AG04450 (cell line): Measurements from ENCODE around the gene WDR4. TPM values are rescaled to one million over a fixed set of nuclear protein-coding genes. Genes with fewer than 3 reads are reported as not detected.
A peak's percentile ranks its signal among the peaks of the same experiment; 100 is the strongest.
"Not testable (repeated sequence)": the region's sequence is repeated elsewhere in the genome, so short reads cannot be mapped to it uniquely, and the experiment has no call there.

Experiments
- CTCF ChIA-PET: fragments of 300-600, 350-600 bp; formaldehyde crosslinking; extraction: SDS; loops from one replicate; lab custom pipeline; 2022; ENCODE audit warnings: antibody characterized with exemption, inconsistent platforms; lab: Charles Lee
- POLR2A ChIA-PET: fragments of 350-600 bp; formaldehyde crosslinking; extraction: SDS; loops from one replicate; lab custom pipeline; 2021; ENCODE audit warnings: antibody characterized with exemption, inconsistent platforms; lab: Yijun Ruan, JAX
- DNase-seq: peaks from one replicate; pipeline ENCODE4 v3.0.0-alpha.2; 2011; ENCODE audit warnings: low read depth, low spot score
- H3K27ac ChIP-seq: one replicate; pipeline ENCODE4 v1.5.1; 2012; ENCODE audit warnings: low read depth, low read length, control low read depth
- H3K27me3 ChIP-seq: one replicate; pipeline ENCODE4 v1.6.0; 2012; ENCODE audit warnings: low read length; ENCODE audit not compliant: control insufficient read depth, insufficient read depth
- H3K4me3 ChIP-seq: 2 replicates; pipeline ENCODE4 v1.5.1; 2011; ENCODE audit warnings: mild to moderate bottlenecking, low read depth, low read length, control low read depth
- H3K9me3 ChIP-seq: 2 replicates; pipeline ENCODE4 v1.5.1; 2012; ENCODE audit warnings: low read length; ENCODE audit not compliant: control insufficient read depth, insufficient read depth
- polyA plus RNA-seq: library from polyadenylated mRNA; depleted of rRNA; stranded (reverse); fragments of >200 nt; gene quantifications from 2 replicates; pipeline ENCODE4 v1.2.3, GENCODE V29; 2011
- TF ChIP-seq, protein P1 (sequence below): IDR thresholded peaks from 2 replicates; pipeline ENCODE4 v1.5.1; 2011; ENCODE audit warnings: low read depth, low read length, control low read depth, inconsistent platforms

WDR4 gene
- polyA plus RNA-seq, 1 experiment: 8.9 TPM

- H3K9me3 ChIP-seq: no peaks in the 10 kb centered on the region
- ChIA-PET CTCF (interaction anchor here (1.1 kb wide), 1 partner anchor 12 kb away, joined by 3 read pairs; no protein-coding TSS in a partner anchor), POLR2A (interaction anchor here (0.9 kb wide), 1 partner anchor 82 kb away, joined by 4 read pairs; the partner anchor contains the start of gene PKNOX1)
- H3K27me3 ChIP-seq: no peaks in the 10 kb centered on the region
- peak overlapping the region; percentile 67 for H3K4me3 ChIP-seq
- H3K27ac ChIP-seq: peak overlapping the region; percentile 87
- TF ChIP-seq, protein P1, sequence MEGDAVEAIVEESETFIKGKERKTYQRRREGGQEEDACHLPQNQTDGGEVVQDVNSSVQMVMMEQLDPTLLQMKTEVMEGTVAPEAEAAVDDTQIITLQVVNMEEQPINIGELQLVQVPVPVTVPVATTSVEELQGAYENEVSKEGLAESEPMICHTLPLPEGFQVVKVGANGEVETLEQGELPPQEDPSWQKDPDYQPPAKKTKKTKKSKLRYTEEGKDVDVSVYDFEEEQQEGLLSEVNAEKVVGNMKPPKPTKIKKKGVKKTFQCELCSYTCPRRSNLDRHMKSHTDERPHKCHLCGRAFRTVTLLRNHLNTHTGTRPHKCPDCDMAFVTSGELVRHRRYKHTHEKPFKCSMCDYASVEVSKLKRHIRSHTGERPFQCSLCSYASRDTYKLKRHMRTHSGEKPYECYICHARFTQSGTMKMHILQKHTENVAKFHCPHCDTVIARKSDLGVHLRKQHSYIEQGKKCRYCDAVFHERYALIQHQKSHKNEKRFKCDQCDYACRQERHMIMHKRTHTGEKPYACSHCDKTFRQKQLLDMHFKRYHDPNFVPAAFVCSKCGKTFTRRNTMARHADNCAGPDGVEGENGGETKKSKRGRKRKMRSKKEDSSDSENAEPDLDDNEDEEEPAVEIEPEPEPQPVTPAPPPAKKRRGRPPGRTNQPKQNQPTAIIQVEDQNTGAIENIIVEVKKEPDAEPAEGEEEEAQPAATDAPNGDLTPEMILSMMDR: no peak
- DNase-seq: no peak
Measured at GRCh38 chr21:42892582-42892930, 13.2 kb upstream of the WDR4 start.

DNA sequence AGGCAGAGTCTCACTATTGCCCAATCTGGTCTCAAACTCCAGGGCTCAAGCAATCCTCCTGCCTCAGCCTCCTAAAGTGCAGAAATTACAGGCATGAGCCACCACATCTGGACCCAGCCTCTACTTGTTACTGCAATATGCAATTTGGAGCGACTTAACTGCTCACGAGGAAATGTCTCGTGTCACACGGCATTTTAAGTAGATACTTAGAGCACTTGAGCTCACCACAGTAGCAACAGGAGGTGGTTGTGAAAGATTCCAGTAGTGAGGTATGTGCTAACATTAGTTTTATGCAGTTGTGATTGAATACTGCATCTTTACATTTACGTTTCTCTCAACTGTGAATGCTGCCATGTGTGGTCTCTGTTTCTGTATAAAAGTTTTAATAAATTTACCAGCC, 8.0 kb upstream of the WDR4 start:
- POLR2A ChIA-PET: no interaction called here
- TF ChIP-seq, protein P1: no peak

GRCh38 chr21:42883921-42884320, 4.6 kb upstream of the WDR4 start:
- no peak overlapping the region for H3K4me3 ChIP-seq
- ChIA-PET CTCF (no interaction called here), POLR2A (no interaction called here)
- H3K27ac ChIP-seq: no peak overlapping the region
- TF ChIP-seq, protein P1: no peak
- no peaks in the 10 kb centered on the region for H3K27me3 ChIP-seq
- DNase-seq: no peak
- H3K9me3 ChIP-seq: no peaks in the 10 kb centered on the region; the same call in 1 of the 2 replicates

More for the DNA sequence above, 8.0 kb upstream of the WDR4 start:
- DNase-seq: no peak
- no peak overlapping the region for H3K4me3 ChIP-seq
- CTCF ChIA-PET: no interaction called here
- no peaks in the 10 kb centered on the region for H3K27me3 ChIP-seq
- H3K27ac ChIP-seq: no peak overlapping the region
- H3K9me3 ChIP-seq: no peaks in the 10 kb centered on the region

- POLR2A ChIA-PET: no interaction called here
- Histone ChIP-seq H3K27ac (no peak overlapping the region), H3K9me3 (no peaks in the 10 kb centered on the region; the same call in 1 of the 2 replicates), H3K4me3 (peak overlapping the region; percentile 88), H3K27me3 (no peaks in the 10 kb centered on the region)
- no peak for DNase-seq
- TF ChIP-seq, protein P1: no peak
- CTCF ChIA-PET: no interaction called here
Measured at GRCh38 chr21:42880352-42880751, 1.0 kb upstream of the WDR4 start.

DNA sequence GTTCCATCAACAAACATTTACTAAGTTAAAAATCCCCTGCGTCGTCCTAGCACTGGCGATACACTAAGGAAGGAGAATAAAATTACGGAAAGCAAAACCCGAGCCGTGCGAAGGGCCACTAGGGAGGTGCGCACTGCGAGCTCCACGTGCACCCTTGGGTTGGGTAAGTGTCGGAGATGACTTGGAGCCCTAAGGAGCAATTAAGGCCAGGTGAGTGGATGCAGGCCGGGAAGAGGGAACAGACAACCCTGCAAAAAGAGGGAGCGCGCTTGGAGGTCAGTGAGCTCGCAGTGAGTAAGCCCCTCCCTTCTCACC, 704 bp downstream of the WDR4 start:
- Histone ChIP-seq H3K9me3 (no peaks in the 10 kb centered on the region; the same call in 1 of the 2 replicates), H3K4me3 (peak overlapping the region; percentile 88), H3K27ac (peak overlapping the region; percentile 87), H3K27me3 (no peaks in the 10 kb centered on the region)
- ChIA-PET CTCF (no interaction called here), POLR2A (no interaction called here)
- no peak for DNase-seq
- TF ChIP-seq, protein P1: no peak

DNA sequence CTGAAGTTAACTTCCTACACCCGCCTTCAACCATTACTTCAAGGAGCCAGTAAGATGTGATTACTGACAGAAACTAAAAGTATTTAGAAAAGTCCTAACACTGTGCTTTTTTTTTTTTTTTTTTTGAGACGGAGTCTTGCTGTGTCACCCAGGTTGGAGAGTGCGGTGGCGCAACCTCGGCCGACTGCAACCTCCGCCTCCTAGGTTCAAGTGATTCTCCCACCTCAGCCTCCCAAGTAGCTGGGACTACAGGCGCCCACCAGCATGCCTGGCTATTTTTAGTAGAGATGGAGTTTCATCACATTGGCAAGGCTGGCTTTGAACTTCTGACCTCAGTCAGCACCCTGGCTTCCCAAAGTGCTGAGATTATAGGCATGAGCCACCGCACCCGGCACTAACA, 3.5 kb downstream of the WDR4 start:
- DNase-seq, H3K4me3 ChIP-seq, POLR2A ChIA-PET, H3K9me3 ChIP-seq, H3K27me3 ChIP-seq, H3K27ac ChIP-seq, CTCF ChIA-PET: not testable (repeated sequence)
